LNCAP (cell line): ENCODE data around the gene RRAD.

Experiments used
- TF ChIP-seq, protein P1 (sequence below): fragments of 450-650 bp; IDR thresholded peaks from 2 replicates; pipeline ENCODE4 v1.5.1; 2017; ENCODE audit warnings: mild to moderate bottlenecking

RRAD gene

DNA sequence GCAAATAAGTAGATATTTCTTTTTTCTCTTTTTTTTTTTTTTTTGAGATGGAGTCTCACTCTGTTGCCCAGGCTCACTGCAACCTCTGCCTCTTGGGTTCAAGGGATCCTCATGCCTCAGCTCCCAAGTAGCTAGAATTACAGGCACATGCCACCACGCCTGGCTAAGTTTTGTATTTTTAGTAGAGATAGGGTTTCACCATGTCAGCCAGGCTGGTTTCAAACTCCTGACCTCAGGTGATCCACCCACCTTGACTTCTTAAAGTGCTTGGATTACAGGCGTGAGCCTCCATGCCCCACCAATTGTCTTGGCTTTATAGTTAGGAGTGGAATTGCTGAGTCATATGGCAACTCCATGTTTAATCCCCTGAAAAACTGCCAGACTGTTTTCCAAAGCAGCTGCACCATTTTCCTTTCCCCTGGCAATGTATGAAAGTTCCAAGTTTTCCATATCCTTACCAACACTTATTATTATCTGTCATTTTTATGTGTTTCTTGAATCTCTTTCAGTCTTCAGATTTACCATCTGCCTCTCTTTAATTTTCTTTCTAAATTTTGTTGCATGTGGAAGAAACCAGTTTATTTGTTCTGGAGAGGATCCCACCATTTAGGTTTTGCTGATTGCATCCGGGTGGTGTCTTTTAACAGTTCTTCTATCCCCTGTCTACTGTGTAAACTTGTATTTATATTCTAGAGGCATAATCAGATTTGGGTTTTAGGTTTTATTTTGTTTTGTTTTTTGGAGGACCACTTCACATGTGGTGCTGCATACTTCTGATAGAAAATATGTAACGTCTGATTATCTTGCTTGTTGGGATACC lies 25.8 kb upstream of the RRAD start:
- TF ChIP-seq, protein P1, sequence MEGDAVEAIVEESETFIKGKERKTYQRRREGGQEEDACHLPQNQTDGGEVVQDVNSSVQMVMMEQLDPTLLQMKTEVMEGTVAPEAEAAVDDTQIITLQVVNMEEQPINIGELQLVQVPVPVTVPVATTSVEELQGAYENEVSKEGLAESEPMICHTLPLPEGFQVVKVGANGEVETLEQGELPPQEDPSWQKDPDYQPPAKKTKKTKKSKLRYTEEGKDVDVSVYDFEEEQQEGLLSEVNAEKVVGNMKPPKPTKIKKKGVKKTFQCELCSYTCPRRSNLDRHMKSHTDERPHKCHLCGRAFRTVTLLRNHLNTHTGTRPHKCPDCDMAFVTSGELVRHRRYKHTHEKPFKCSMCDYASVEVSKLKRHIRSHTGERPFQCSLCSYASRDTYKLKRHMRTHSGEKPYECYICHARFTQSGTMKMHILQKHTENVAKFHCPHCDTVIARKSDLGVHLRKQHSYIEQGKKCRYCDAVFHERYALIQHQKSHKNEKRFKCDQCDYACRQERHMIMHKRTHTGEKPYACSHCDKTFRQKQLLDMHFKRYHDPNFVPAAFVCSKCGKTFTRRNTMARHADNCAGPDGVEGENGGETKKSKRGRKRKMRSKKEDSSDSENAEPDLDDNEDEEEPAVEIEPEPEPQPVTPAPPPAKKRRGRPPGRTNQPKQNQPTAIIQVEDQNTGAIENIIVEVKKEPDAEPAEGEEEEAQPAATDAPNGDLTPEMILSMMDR: no peak

DNA sequence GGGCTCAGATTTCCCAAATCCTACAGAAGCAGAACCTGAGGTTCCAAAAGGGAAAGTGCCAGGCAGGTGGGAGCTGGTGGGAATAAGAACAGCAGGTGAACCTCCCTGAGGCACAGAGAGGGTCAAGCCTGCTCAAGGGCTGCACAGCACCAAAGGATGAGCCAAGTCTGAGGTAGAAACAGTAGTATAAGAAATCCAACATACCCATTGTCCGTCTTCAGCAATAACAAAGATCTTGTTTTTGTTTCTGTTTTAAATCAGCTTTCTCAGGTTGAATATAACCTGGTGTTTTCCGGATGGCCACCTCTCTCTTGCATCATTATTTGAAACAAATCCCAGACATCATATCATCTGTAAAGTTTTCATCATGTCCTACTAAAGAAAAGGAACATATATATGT lies 25.1 kb upstream of the RRAD start:
- TF ChIP-seq, protein P1: no peak

DNA sequence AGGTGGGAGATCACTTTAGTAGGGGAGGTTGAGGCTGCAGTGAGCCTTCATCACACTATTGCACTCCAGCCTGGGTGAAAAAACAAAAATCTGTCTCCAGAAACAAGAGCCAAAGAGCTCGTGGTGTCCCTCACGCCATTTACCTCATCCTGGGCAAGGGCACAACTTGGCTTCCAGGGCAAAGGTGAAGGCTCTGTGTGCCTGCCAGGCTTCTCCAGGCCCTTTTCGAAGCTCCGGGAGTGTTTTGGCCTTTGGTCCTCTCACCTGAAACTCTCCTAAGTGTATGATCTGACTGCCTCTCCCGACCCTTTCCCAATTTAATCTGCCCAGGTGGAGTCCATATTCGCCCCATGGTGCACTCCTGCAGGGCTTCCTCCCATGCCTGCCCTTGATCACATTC lies 24.1 kb upstream of the RRAD start:
- TF ChIP-seq, protein P1: no peak

DNA sequence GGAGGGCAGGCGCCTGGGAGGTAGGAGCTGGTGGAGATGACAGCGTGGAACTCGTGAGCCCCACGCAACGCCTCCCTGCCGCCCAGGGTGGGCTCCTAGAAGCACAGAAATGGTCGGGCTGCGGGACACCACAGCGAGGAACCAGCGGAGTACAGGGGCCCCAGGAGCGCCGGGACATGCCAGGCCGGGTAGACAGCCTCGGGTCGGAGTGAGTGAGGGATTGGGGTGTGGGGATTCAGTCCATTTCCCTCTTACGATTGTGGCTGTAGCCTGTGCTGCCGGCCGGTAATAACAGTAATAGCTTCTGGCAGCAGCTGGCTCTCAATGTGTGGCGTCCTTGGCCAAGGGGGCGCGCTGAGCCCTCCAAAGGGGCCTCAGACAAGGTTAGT lies 23.5 kb upstream of the RRAD start:
- TF ChIP-seq, protein P1: no peak

DNA sequence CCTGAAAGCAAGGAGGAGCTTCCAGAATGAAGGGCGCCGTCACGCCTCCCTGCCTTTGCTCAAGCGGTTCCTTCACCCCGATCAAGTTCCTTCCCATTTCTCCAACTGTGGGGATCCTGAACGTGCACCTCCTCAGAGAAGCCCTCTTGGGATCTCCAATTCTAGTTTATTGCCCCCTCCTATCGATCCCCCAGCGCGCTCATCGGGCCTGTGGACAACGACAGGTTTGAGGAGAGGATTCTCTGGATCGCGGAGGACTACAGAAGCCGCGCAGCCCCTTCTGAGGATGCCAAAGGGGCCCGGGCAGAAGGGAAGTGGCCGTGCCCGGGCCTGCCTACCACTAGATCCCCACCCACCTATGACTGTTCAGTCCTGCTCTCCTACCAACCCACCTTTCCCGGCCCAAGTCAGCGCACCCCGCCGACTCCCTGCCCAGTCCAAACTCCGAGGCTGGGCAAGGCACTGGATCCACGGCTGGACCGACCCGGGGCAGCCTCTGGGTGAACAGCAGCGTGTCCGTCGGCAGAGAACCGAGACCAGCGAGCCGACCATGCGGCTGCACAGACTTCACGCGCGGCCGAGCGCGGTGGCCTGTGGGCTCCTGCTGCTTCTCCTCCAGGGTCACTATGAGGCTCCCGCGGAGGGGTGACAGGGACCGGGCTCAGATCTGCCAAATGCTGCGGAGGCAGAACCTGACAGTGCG lies 22.9 kb upstream of the RRAD start:
- TF ChIP-seq, protein P1: no peak

DNA sequence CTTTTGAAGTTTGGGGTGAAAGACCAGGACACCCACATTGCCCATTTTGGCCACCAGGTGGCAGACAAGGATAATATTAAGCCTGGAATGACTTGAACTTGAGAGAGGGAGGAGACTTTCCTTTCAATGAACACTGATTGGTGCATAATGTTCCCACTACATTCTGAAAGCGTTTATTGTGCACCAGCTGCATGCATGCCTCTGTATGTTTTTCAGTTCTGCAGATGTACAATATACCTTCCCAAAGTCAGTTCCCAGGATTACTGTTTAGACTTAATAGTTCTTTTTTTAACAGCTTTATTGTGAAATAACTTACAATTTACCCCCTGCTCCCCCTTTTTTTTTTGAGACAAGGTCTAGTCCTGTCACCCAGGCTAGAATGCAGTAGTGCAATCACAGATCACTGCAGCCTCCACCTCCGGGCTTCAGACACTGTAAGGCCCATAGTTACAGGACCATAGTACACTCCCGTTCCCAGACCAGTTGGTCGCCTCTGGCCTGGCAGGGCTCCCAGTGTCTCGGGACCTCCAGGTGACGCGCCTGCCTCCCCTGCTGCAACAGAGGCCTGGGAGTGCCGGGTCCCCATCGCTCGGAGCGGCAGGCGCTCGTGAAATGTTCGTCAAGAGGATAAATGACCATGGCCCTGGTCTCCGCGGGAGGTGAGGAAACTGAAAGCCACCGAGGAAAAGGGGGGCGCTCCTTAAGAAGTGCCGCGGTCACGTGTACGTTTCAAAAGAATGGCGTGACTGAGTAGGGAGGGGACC lies 22.1 kb upstream of the RRAD start:
- TF ChIP-seq, protein P1: peak; percentile 90

DNA sequence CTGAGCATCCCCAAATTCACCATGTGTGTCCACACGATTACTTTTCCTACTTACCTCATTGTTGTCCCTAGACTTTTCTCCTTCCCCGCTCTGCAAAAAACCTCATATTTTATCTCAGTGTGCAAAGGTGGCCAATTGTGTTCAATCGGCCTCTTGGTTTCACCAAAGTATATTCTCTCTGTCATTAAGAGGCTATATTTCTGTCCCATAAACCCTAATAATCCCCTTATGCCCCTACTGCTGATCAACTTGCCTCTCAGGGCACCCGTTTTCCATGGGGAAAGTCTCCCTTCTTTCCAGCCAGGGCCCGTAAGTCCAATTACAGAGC lies 21.6 kb upstream of the RRAD start:
- TF ChIP-seq, protein P1: no peak
